ENCODE results near the gene UBE3B. TPM values are rescaled to one million over a fixed set of nuclear protein-coding genes. Genes with fewer than 3 reads are reported as not detected.
A peak's percentile ranks its signal among the peaks of the same experiment; 100 is the strongest.

The UBE3B gene
- total RNA-seq, 2 donors from 2014 or later = 32.0 to 39.8 TPM

- no peak for TF ChIP-seq CTCF (conservative IDR thresholded peaks at IDR 0.05)
- WGBS, 2 experiments (ENCODE audit: insufficient coverage in 1 of 2, insufficient read length in 1 of 2) = 94 to 95% methylated on average over 6 to 8 of the region's 8 CpGs
- Histone ChIP-seq H3K4me3 (ENCODE audit: low read length) (no peak overlapping the region), H3K9me3 (ENCODE audit: control insufficient read depth, low read length) (no peaks in the 10 kb centered on the region), H3K4me1 (ENCODE audit: control insufficient read depth, insufficient read depth, low read length) (no peaks in the 10 kb centered on the region), H3K36me3 (ENCODE audit: control insufficient read depth, insufficient read depth, low read length) (peaks cover 70% of the 10 kb centered on the region), H3K27me3 (ENCODE audit: control insufficient read depth, insufficient read depth, low read length, poor library complexity, severe bottlenecking) (no peaks in the 10 kb centered on the region), H3K27ac (ENCODE audit: low read depth, low read length) (no peak overlapping the region), H3K9ac (ENCODE audit: extremely low read depth, low read length, poor library complexity, severe bottlenecking) (no peak overlapping the region)
- DNase-seq = no peak
- Mint-ChIP-seq H3K4me1 (no peaks in the 10 kb centered on the region), H3K27me3 (ENCODE audit: insufficient read depth) (no peaks in the 10 kb centered on the region), H3K36me3 (ENCODE audit: low read depth) (peaks cover 43% of the 10 kb centered on the region), H3K27ac (no peak overlapping the region), H3K4me3 (no peak overlapping the region), H3K9me3 (no peaks in the 10 kb centered on the region)
Measured at GRCh38 chr12:109446869-109447268, 30.6 kb upstream of the UBE3B start.

GRCh38 chr12:109447482-109447881 lies 30.0 kb upstream of the UBE3B start:
- H3K4me3 ChIP-seq (ENCODE audit: low read length) = no peak overlapping the region
- H3K36me3 Mint-ChIP-seq (ENCODE audit: low read depth) = peaks cover 49% of the 10 kb centered on the region
- H3K27ac Mint-ChIP-seq = no peak overlapping the region
- H3K9me3 ChIP-seq (ENCODE audit: control insufficient read depth, low read length) = no peaks in the 10 kb centered on the region
- TF ChIP-seq CTCF (conservative IDR thresholded peaks at IDR 0.05) = no peak
- 94 to 100% methylated on average over 1 to 8 of the region's 9 CpGs for WGBS, 2 experiments (ENCODE audit: insufficient coverage in 1 of 2, insufficient read length in 1 of 2)
- no peak overlapping the region for H3K4me3 Mint-ChIP-seq
- DNase-seq = no peak
- H3K4me1 Mint-ChIP-seq = no peaks in the 10 kb centered on the region
- H3K36me3 ChIP-seq (ENCODE audit: control insufficient read depth, insufficient read depth, low read length) = peaks cover 74% of the 10 kb centered on the region
- no peak overlapping the region for H3K27ac ChIP-seq (ENCODE audit: low read depth, low read length)
- no peaks in the 10 kb centered on the region for H3K27me3 ChIP-seq (ENCODE audit: control insufficient read depth, insufficient read depth, low read length, poor library complexity, severe bottlenecking)
- H3K9ac ChIP-seq (ENCODE audit: extremely low read depth, low read length, poor library complexity, severe bottlenecking) = no peak overlapping the region
- no peaks in the 10 kb centered on the region for H3K9me3 Mint-ChIP-seq
- H3K4me1 ChIP-seq (ENCODE audit: control insufficient read depth, insufficient read depth, low read length) = no peaks in the 10 kb centered on the region
- no peaks in the 10 kb centered on the region for H3K27me3 Mint-ChIP-seq (ENCODE audit: insufficient read depth)

- Mint-ChIP-seq H3K9me3 (no peaks in the 10 kb centered on the region), H3K4me1 (no peaks in the 10 kb centered on the region), H3K27me3 (ENCODE audit: insufficient read depth) (no peaks in the 10 kb centered on the region), H3K4me3 (no peak overlapping the region), H3K27ac (peak overlapping the region; percentile 76), H3K36me3 (ENCODE audit: low read depth) (peaks cover 52% of the 10 kb centered on the region)
- 75 to 92% methylated on average over 5 of the region's 5 CpGs for WGBS, 2 experiments (ENCODE audit: insufficient coverage in 1 of 2, insufficient read length in 1 of 2)
- no peak for TF ChIP-seq CTCF (conservative IDR thresholded peaks at IDR 0.05)
- DNase-seq = no peak
- Histone ChIP-seq H3K4me1 (ENCODE audit: control insufficient read depth, insufficient read depth, low read length) (no peaks in the 10 kb centered on the region), H3K4me3 (ENCODE audit: low read length) (no peak overlapping the region), H3K36me3 (ENCODE audit: control insufficient read depth, insufficient read depth, low read length) (peaks cover 80% of the 10 kb centered on the region), H3K27ac (ENCODE audit: low read depth, low read length) (no peak overlapping the region), H3K9ac (ENCODE audit: extremely low read depth, low read length, poor library complexity, severe bottlenecking) (no peak overlapping the region), H3K9me3 (ENCODE audit: control insufficient read depth, low read length) (no peaks in the 10 kb centered on the region), H3K27me3 (ENCODE audit: control insufficient read depth, insufficient read depth, low read length, poor library complexity, severe bottlenecking) (no peaks in the 10 kb centered on the region)
Measured at GRCh38 chr12:109448272-109448671, 29.2 kb upstream of the UBE3B start.
